ENCODE data around the gene GRIK4.
"Not testable (repeated sequence)": the region's sequence is repeated elsewhere in the genome, so short reads cannot be mapped to it uniquely, and the experiment has no call there.

Gene GRIK4

GRCh38 chr11:121004206-121004840, 492.8 kb downstream of the GRIK4 start:
- no peak for DNase-seq (ENCODE audit: low read depth)

GRCh38 chr11:121006922-121007321, 495.4 kb downstream of the GRIK4 start:
- no peak for DNase-seq (ENCODE audit: low read depth)

GRCh38 chr11:121008551-121008950, 497.0 kb downstream of the GRIK4 start:
- DNase-seq (ENCODE audit: low read depth): no peak

- no peak for DNase-seq (ENCODE audit: low read depth)
Measured at GRCh38 chr11:121012091-121012490, 500.5 kb downstream of the GRIK4 start.

- no peak for DNase-seq (ENCODE audit: low read depth)
Measured at GRCh38 chr11:121018746-121019145, 507.2 kb downstream of the GRIK4 start.

GRCh38 chr11:121021718-121022117, 510.2 kb downstream of the GRIK4 start:
- not testable (repeated sequence) for DNase-seq (ENCODE audit: low read depth)

- DNase-seq (ENCODE audit: low read depth): peak; percentile 76
Measured at GRCh38 chr11:121023848-121024751, 512.6 kb downstream of the GRIK4 start, which contains the start of gene TBCEL. TBCEL (plus strand) TSS chr11:121024102; CDS start chr11:121045691, 21,589 bp downstream.

- no peak for DNase-seq (ENCODE audit: low read depth)
Measured at GRCh38 chr11:121024989-121025388, 513.4 kb downstream of the GRIK4 start.

GRCh38 chr11:121029153-121029552, 517.6 kb downstream of the GRIK4 start:
- no peak for DNase-seq (ENCODE audit: low read depth)

GRCh38 chr11:121029813-121030445, 518.4 kb downstream of the GRIK4 start:
- no peak for DNase-seq (ENCODE audit: low read depth)

GRCh38 chr11:121031167-121031566, 519.6 kb downstream of the GRIK4 start:
- no peak for DNase-seq (ENCODE audit: low read depth)

- not testable (repeated sequence) for DNase-seq (ENCODE audit: low read depth)
Measured at GRCh38 chr11:121031648-121032047, 520.1 kb downstream of the GRIK4 start.

GRCh38 chr11:121032546-121032945, 521.0 kb downstream of the GRIK4 start:
- DNase-seq (ENCODE audit: low read depth): no peak

- no peak for DNase-seq (ENCODE audit: low read depth)
Measured at GRCh38 chr11:121033635-121034034, 522.1 kb downstream of the GRIK4 start.

- no peak for DNase-seq (ENCODE audit: low read depth)
Measured at GRCh38 chr11:121035169-121035755, 523.7 kb downstream of the GRIK4 start.

GRCh38 chr11:121035780-121036179, 524.2 kb downstream of the GRIK4 start:
- no peak for DNase-seq (ENCODE audit: low read depth)

- no peak for DNase-seq (ENCODE audit: low read depth)
Measured at GRCh38 chr11:121037016-121037415, 525.5 kb downstream of the GRIK4 start.

Data from activated T-cell treated with anti-CD3 and anti-CD28 coated beads for 48 hours (primary cell).